A549 (cell line): ENCODE results near the gene GNB1L.

Experiments used
- CBX2 ChIP-seq: fragments of 200-600 bp; sonication (generic); IDR thresholded peaks from 2 replicates; pipeline ENCODE4 v1.6.1; 2016; ENCODE audit warnings: low read depth, mild to moderate bottlenecking, borderline replicate concordance
- CHD2 ChIP-seq: fragments of 150-350 bp; IDR thresholded peaks from 2 replicates; pipeline ENCODE4 v1.6.1; 2014; ENCODE audit warnings: low read length; ENCODE audit not compliant: partially characterized antibody
- CTCF ChIP-seq: fragments of >200 bp; sonication (Bioruptor Twin); formaldehyde crosslinking; IDR thresholded peaks from 3 replicates; pipeline ENCODE4 v1.5.1; 2016
- EP300 ChIP-seq, 2 experiments: fragments of >200 bp; sonication (Bioruptor Twin); formaldehyde crosslinking; IDR thresholded peaks; 2 replicates in 1 of 2; 3 replicates in 1 of 2; pipeline ENCODE4 v1.6.1; 2016 to 2017
- FOSL2 ChIP-seq, 2 experiments: fragments of 450-650 bp in 1 of 2; fragments of >200 bp in 1 of 2; sonication (Bioruptor Twin) in 1 of 2; formaldehyde crosslinking; IDR thresholded peaks; 2 replicates each; pipeline versions ENCODE4 v1.5.0 to v1.6.1; 2016 to 2020; ENCODE audit warnings: mild to moderate bottlenecking in 1 of 2, moderate library complexity in 1 of 2
- MAFK ChIP-seq: fragments of 450-650 bp; IDR thresholded peaks from 2 replicates; pipeline ENCODE4 v1.6.1; 2014; ENCODE audit not compliant: partially characterized antibody
- MYC ChIP-seq: IDR thresholded peaks from 2 replicates; pipeline ENCODE4 v1.6.1; 2012; ENCODE audit warnings: mild to moderate bottlenecking, inconsistent platforms, low read length, improper control_type of control experiment, borderline replicate concordance
- PBX3 ChIP-seq: IDR thresholded peaks from 2 replicates; pipeline ENCODE4 v1.6.1; 2012
- POLR2A ChIP-seq: IDR thresholded peaks from 2 replicates; pipeline ENCODE4 v1.6.1; 2012; ENCODE audit warnings: mild to moderate bottlenecking, low read length
- RAD21 ChIP-seq, 2 experiments: fragments of >200 bp in 1 of 2; sonication (Bioruptor Twin) in 1 of 2; formaldehyde crosslinking in 1 of 2; IDR thresholded peaks in 1 of 2; conservative IDR thresholded peaks in 1 of 2; 2 replicates in 1 of 2; 3 replicates in 1 of 2; pipeline ENCODE4 v1.6.1; 2012 to 2018; ENCODE audit warnings: inconsistent platforms in 1 of 2
- RFX5 ChIP-seq: fragments of 450-650 bp; IDR thresholded peaks from 2 replicates; pipeline ENCODE4 v1.7.1; 2014; ENCODE audit warnings: antibody characterized with exemption, mild to moderate bottlenecking, moderate library complexity
- TF ChIP-seq, protein P1 (sequence below): fragments of 450-650 bp; IDR thresholded peaks from 2 replicates; pipeline ENCODE4 v1.6.1; 2014; ENCODE audit warnings: antibody characterized with exemption

DNA sequence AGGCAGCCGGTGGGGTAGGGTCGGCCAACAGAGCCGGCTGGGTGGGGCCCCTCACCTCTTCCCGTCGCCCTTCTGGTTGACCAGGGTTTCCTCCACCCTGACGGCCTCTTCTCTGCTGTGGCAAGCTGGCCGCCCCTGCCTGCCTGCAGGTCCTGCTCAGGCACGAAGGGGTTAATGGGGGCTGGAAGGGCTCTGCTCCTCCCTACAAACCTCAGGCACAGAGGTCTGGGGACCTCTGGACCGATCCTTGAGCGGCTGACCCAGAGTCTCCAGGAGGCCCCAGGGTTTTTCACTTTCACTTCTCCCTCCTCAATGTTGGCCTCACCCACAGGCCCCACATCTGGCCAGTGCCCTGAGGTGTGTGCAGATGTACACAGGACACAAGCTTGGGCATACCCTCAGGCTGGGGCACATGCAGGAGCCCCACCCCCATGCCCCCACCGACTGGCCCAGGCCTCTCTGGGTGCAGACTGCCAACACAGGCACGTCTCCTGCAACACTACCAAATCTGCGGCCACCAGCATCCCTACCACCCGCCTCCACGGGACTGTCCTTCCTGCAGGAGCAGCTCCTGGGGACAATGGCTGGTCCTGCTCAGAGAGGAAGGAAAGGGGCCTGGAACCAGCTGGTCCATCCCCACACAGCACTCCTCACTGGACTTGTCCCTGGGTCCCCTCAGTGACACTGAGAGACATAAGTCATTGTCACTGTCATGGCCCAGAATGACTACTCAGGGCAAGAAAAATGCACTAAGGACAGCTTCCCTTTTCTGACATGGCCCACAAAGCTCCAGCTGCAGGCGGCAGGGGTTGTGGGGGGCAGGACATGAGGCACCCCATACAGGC lies 97.3 kb downstream of the GNB1L start:
- TF ChIP-seq PBX3, result no peak
- no peak for TF ChIP-seq RFX5
- TF ChIP-seq CTCF, result no peak
- TF ChIP-seq, protein P1, sequence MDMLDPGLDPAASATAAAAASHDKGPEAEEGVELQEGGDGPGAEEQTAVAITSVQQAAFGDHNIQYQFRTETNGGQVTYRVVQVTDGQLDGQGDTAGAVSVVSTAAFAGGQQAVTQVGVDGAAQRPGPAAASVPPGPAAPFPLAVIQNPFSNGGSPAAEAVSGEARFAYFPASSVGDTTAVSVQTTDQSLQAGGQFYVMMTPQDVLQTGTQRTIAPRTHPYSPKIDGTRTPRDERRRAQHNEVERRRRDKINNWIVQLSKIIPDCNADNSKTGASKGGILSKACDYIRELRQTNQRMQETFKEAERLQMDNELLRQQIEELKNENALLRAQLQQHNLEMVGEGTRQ, result no peak
- no peak for TF ChIP-seq MAFK
- TF ChIP-seq EP300 (IDR thresholded peaks at IDR 0.05), result no peak
- no peak for TF ChIP-seq CHD2
- TF ChIP-seq POLR2A, result no peak
- no peak for TF ChIP-seq CBX2
- TF ChIP-seq FOSL2 (IDR thresholded peaks at IDR 0.05), result no peak
- TF ChIP-seq FOSL2 (CRISPR knock-in tag; IDR thresholded peaks at IDR 0.05), result no peak
- no peak for TF ChIP-seq MYC
- no peak for TF ChIP-seq RAD21 (conservative IDR thresholded peaks at IDR 0.05 in 1 of 2, IDR thresholded peaks at IDR 0.05 in 1 of 2)
